ENCODE measurements around the gene SHMT2.

GRCh38 chr12:57232156-57232756 is 2.7 kb downstream of the SHMT2 start:
- TF ChIP-seq POLR2AphosphoS5 (IDR thresholded peaks at IDR 0.05; ENCODE audit: low read depth, low read length): no peak
- TF ChIP-seq CTCF (IDR thresholded peaks at IDR 0.05): no peak
- TF ChIP-seq TCF7L2 (IDR thresholded peaks at IDR 0.05; ENCODE audit: low read depth, low read length): no peak
- TF ChIP-seq SIN3A (IDR thresholded peaks at IDR 0.05; ENCODE audit: borderline replicate concordance, insufficient read depth, low read depth, low read length): no peak

Measured in Panc1 (cell line).